HFFc6 (cell line): ENCODE results near the gene FOS. TPM values are rescaled to one million over a fixed set of nuclear protein-coding genes. Genes with fewer than 3 reads are reported as not detected.

ENCODE experiments used
- DNase-seq: peaks from one replicate; pipeline ENCODE4 v3.0.0-alpha.2; 2018
- H3K27ac Mint-ChIP-seq: 2 replicates; pipeline ENCODE4 v1.8.0; 2020; ENCODE audit warnings: mild to moderate bottlenecking, mixed read lengths
- H3K27me3 Mint-ChIP-seq: 2 replicates; pipeline ENCODE4 v1.8.0; 2021; ENCODE audit warnings: mild to moderate bottlenecking, moderate library complexity, mixed read lengths; ENCODE audit not compliant: insufficient read depth
- H3K36me3 Mint-ChIP-seq: 2 replicates; pipeline ENCODE4 v1.8.0; 2021; ENCODE audit warnings: low read depth, mixed read lengths
- H3K4me1 Mint-ChIP-seq: 2 replicates; pipeline ENCODE4 v1.8.0; 2020; ENCODE audit warnings: low read depth, mixed read lengths
- H3K4me3 Mint-ChIP-seq: 2 replicates; pipeline ENCODE4 v1.8.0; 2020; ENCODE audit warnings: mild to moderate bottlenecking, moderate library complexity, mixed read lengths
- H3K9me3 Mint-ChIP-seq: 2 replicates; pipeline ENCODE4 v1.8.0; 2020; ENCODE audit warnings: mild to moderate bottlenecking, mixed read lengths
- total RNA-seq, 6 experiments: library from RNA; stranded (reverse); fragmentation: NEBNext Ultra II Directional; extraction: Animal tissue kit (Norgen Biotek cat#: 25700); gene quantifications; 2 replicates in 1 of 6; 3 replicates in 5 of 6; pipeline ENCODE4 v1.2.3, GENCODE V29; 2021
- TF ChIP-seq, protein P1 (sequence below): fragments of 200-600 bp; sonication (generic); IDR thresholded peaks from 2 replicates; pipeline ENCODE4 v1.5.0; 2021; ENCODE audit warnings: antibody characterized with exemption, mild to moderate bottlenecking

Gene FOS
- total RNA-seq, 6 experiments from 2014 or later: 118 to 368 (median 342) TPM

DNA sequence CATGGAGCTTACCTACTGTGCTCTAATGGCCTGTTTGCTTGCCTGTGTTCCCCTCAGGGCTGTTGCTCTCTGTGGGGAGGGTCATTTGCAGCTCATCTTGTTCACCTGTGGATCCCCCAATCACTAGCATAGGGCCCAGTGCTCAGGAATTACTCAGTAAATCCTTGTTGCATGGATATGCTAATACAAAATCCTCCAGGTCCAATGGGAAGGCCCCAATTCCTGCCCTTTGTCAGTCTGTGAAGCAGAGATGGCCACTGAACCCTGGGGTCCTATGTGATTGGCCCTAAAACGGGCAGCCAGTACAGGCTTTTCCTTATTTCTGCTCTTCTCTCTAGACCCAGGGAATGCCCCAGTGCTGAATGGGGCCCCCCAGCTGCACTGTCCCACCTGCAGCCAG lies 44.1 kb downstream of the FOS start:
- no peak for DNase-seq
- Mint-ChIP-seq H3K4me3 (no peak overlapping the region), H3K4me1 (peaks cover 10% of the 10 kb centered on the region), H3K27me3 (peaks cover 28% of the 10 kb centered on the region), H3K27ac (no peak overlapping the region), H3K36me3 (no peaks in the 10 kb centered on the region), H3K9me3 (no peaks in the 10 kb centered on the region)
- TF ChIP-seq, protein P1, sequence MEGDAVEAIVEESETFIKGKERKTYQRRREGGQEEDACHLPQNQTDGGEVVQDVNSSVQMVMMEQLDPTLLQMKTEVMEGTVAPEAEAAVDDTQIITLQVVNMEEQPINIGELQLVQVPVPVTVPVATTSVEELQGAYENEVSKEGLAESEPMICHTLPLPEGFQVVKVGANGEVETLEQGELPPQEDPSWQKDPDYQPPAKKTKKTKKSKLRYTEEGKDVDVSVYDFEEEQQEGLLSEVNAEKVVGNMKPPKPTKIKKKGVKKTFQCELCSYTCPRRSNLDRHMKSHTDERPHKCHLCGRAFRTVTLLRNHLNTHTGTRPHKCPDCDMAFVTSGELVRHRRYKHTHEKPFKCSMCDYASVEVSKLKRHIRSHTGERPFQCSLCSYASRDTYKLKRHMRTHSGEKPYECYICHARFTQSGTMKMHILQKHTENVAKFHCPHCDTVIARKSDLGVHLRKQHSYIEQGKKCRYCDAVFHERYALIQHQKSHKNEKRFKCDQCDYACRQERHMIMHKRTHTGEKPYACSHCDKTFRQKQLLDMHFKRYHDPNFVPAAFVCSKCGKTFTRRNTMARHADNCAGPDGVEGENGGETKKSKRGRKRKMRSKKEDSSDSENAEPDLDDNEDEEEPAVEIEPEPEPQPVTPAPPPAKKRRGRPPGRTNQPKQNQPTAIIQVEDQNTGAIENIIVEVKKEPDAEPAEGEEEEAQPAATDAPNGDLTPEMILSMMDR: no peak

DNA sequence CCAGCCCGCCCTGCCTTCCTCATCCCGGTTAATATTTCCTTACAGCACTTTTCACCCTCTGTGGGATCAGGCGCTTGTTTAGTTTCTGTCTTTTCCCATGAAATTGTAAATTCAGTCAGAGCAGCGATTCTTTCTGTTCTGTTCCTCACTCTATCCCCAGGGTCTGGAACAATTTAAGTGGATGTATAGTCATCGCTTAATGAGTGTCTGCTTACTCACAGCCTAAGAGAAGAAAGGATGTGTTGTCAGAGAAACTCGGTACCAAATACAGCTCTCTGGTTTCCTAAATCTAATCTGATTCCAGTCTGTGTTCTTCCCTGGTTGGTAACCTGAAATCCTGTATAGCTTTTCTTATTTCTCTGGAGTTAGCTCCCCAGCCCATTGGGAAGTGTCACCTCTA lies 44.9 kb downstream of the FOS start:
- Mint-ChIP-seq H3K4me3 (no peak overlapping the region), H3K4me1 (peaks cover 10% of the 10 kb centered on the region), H3K9me3 (no peaks in the 10 kb centered on the region), H3K36me3 (no peaks in the 10 kb centered on the region), H3K27ac (no peak overlapping the region), H3K27me3 (peaks cover 27% of the 10 kb centered on the region)
- TF ChIP-seq, protein P1: no peak
- peak; percentile 57 for DNase-seq

DNA sequence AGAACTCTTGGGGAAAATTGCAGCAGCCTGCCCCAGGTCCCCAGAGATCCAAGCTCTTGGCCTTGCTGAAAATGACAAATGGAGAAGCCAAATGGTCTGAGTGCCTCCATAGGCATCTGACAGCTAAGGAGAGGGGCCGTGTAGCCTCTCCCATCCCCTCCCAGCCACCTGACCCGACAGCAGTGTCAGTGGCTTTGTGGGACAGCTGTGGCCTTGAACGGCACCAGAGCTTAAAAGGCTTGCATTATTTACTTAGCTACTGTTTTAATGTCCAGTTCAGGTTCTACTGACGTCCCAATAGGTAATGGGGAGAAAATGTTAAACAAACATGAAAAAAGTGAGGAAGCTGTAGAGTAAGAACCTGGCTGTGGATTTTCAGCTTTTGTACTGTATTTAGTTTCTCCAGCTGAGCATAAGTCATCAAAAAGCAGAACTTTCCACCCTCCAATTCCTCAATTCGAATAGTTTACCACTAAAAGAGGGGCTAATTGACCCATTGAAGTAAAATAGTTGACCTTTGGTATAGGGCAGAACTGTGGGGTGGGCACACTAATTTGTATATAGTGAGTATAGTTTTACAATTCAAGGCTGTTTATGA lies 50.0 kb downstream of the FOS start:
- Mint-ChIP-seq H3K4me3 (no peak overlapping the region), H3K27me3 (peaks cover 26% of the 10 kb centered on the region), H3K9me3 (no peaks in the 10 kb centered on the region), H3K27ac (no peak overlapping the region), H3K4me1 (peaks cover 3% of the 10 kb centered on the region), H3K36me3 (no peaks in the 10 kb centered on the region)
- TF ChIP-seq, protein P1: no peak
- DNase-seq: no peak

DNA sequence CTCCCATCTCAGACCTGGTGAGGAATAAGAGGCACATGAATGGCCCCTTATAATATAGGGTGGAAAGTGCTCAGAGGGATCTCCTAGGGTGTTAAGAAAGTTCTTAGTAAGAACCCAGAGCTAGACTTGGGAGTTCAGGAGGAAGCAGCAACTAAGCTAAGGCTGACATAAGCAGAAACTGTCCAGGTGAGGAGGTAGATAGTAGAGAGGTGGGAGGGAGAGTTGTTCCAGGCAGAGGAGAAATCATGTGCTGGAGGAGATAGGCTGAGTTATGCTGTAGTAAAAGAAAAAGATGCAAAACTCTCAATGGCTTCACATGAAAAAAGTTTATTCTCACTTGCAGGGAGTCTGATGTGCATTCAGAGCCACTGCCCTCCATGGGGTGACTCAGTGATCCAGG lies 50.7 kb downstream of the FOS start:
- Mint-ChIP-seq H3K27ac (no peak overlapping the region), H3K27me3 (peaks cover 26% of the 10 kb centered on the region), H3K36me3 (no peaks in the 10 kb centered on the region), H3K9me3 (no peaks in the 10 kb centered on the region), H3K4me1 (peaks cover 3% of the 10 kb centered on the region; the same call in 1 of the 2 replicates), H3K4me3 (no peak overlapping the region)
- TF ChIP-seq, protein P1: no peak
- no peak for DNase-seq

DNA sequence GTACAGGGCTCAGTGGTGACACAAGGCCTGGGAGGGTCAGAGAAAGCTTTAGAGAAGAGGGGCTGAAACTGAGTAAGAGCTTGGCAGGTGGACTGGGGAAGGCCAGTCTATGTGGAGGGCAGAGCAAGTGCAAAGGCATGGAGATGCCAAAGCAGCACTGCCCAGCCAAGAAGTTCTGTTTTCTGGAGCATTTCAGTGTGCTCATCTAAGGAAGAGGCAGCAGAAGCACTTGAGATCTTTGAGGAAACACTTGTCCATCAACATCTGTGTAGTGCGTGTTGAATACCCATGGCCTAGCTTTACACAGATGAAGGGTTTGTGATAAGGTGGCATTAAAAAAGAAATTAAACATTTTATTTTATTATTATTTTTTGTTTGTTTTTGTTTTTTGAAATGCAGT lies 52.8 kb downstream of the FOS start:
- no peak overlapping the region for H3K4me3 Mint-ChIP-seq
- peaks cover 23% of the 10 kb centered on the region for H3K27me3 Mint-ChIP-seq
- H3K4me1 Mint-ChIP-seq: peaks cover 9% of the 10 kb centered on the region; the same call in 1 of the 2 replicates
- H3K27ac Mint-ChIP-seq: no peak overlapping the region
- no peak for DNase-seq
- TF ChIP-seq, protein P1: no peak
- no peaks in the 10 kb centered on the region for H3K36me3 Mint-ChIP-seq
- H3K9me3 Mint-ChIP-seq: no peaks in the 10 kb centered on the region

Other genes with a start within 250 kb of the FOS start
- 10 to 100 TPM in 1 of 6 experiments, 1 to 10 TPM in 5; 5.4 to 11.6 (median 7.6) TPM for gene MLH3, start 227.4 kb upstream of the FOS start, total RNA-seq
- 10 to 100 TPM in 4 of 6 experiments, 1 to 10 TPM in 2; 5.9 to 14.9 (median 11.7) TPM for gene ACYP1, start 214.8 kb upstream of the FOS start, total RNA-seq
- gene ZC2HC1C, start 209.2 kb upstream of the FOS start, total RNA-seq: 1 to 10 TPM in 3 of 6 experiments, under 1 TPM in 3; 0.43 to 1.4 (median 1.1) TPM
- gene NEK9, start 151.8 kb upstream of the FOS start, total RNA-seq: 10 to 100 TPM; 67.6 to 79.4 (median 69.4) TPM
- gene TMED10, start 102.2 kb upstream of the FOS start, total RNA-seq: 100 to 1,000 TPM; 370 to 494 (median 430) TPM
- 10 to 100 TPM; 48.0 to 67.8 (median 61.8) TPM for gene JDP2, start 149.2 kb downstream of the FOS start, total RNA-seq
- not detected for gene BATF, start 243.6 kb downstream of the FOS start, total RNA-seq